Measurements from ENCODE around the gene PBX4. TPM values are rescaled to one million over a fixed set of nuclear protein-coding genes. Genes with fewer than 3 reads are reported as not detected.

Gene PBX4
- total RNA-seq, 1 donor from 2014 or later = 0.93 TPM

DNA sequence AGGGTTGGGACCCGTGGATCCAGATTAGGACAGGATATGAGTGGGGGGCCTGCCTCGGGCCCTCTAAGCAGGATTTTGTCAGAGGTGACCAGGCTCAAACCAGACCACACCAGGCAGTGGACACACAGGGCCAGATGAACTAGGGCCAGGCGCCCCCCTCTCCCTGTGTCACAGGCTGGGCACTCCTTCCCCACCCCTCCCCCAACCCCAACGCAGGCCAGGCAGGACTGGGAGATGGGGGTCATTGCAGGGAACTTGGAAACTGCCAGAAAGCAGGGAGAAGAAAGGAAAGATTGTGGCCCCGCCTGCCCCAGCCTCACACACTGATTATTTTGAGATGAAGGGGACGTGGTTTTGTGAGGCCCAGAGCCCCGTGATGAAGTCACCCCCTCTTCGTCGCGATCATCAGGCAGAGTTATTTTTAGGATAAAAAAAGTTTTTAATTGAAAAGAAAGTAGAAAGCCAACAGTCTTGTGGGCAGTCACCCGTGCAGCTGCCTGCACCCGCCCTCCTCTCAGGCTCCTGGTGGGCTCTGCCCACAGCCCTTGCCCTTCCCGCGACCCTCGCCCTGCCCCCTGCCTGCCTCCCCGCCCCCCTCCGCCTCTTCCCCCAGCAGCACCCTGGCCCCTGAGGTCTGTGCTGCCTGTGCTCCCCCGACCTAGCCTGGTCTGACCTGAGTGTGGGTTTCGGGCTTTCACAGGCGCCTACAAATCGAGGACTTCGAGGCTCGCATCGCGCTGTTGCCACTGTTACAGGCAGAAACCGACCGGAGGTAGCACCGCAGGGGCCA, 91.7 kb downstream of the PBX4 start:
- DNase-seq (ENCODE audit: low read depth) = no peak
- Histone ChIP-seq H3K4me2 (ENCODE audit: low read length) (no peak overlapping the region), H3K27ac (ENCODE audit: low read depth, low read length) (no peak overlapping the region), H3K4me3 (ENCODE audit: insufficient read depth, low read depth, low read length) (no peak overlapping the region), H3K27me3 (ENCODE audit: insufficient read depth, low read length) (no peaks in the 10 kb centered on the region), H2AFZ (ENCODE audit: low read depth, low read length) (no peak overlapping the region), H3K9ac (ENCODE audit: low read length) (no peak overlapping the region), H3K79me2 (ENCODE audit: insufficient read depth, low read length) (peaks cover 36% of the 10 kb centered on the region), H3K9me3 (ENCODE audit: insufficient read depth, low read depth, low read length) (no peaks in the 10 kb centered on the region), H4K20me1 (ENCODE audit: insufficient read depth, low read length) (peaks cover 72% of the 10 kb centered on the region), H3K36me3 (ENCODE audit: insufficient read depth, low read length) (peaks cover 3% of the 10 kb centered on the region), H3K4me1 (ENCODE audit: insufficient read depth, low read length) (no peaks in the 10 kb centered on the region)
- FAIRE-seq = no peak
- Mint-ChIP-seq H3K9me3 (ENCODE audit: unreplicated experiment) (no peaks in the 10 kb centered on the region), H3K27ac (ENCODE audit: unreplicated experiment) (no peak overlapping the region), H3K4me3 (ENCODE audit: unreplicated experiment) (no peak overlapping the region), H3K36me3 (ENCODE audit: low read depth, unreplicated experiment) (peaks cover 5% of the 10 kb centered on the region), H3K27me3 (ENCODE audit: low read depth, unreplicated experiment) (no peaks in the 10 kb centered on the region), H3K4me1 (ENCODE audit: low read depth, unreplicated experiment) (peaks cover 13% of the 10 kb centered on the region)
- no peak for TF ChIP-seq EZH2 (IDR thresholded peaks at IDR 0.05; ENCODE audit: insufficient read depth, low read length)
- TF ChIP-seq, protein P1, sequence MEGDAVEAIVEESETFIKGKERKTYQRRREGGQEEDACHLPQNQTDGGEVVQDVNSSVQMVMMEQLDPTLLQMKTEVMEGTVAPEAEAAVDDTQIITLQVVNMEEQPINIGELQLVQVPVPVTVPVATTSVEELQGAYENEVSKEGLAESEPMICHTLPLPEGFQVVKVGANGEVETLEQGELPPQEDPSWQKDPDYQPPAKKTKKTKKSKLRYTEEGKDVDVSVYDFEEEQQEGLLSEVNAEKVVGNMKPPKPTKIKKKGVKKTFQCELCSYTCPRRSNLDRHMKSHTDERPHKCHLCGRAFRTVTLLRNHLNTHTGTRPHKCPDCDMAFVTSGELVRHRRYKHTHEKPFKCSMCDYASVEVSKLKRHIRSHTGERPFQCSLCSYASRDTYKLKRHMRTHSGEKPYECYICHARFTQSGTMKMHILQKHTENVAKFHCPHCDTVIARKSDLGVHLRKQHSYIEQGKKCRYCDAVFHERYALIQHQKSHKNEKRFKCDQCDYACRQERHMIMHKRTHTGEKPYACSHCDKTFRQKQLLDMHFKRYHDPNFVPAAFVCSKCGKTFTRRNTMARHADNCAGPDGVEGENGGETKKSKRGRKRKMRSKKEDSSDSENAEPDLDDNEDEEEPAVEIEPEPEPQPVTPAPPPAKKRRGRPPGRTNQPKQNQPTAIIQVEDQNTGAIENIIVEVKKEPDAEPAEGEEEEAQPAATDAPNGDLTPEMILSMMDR (IDR thresholded peaks at IDR 0.05; ENCODE audit: insufficient read depth, low read depth, low read length) = no peak

DNA sequence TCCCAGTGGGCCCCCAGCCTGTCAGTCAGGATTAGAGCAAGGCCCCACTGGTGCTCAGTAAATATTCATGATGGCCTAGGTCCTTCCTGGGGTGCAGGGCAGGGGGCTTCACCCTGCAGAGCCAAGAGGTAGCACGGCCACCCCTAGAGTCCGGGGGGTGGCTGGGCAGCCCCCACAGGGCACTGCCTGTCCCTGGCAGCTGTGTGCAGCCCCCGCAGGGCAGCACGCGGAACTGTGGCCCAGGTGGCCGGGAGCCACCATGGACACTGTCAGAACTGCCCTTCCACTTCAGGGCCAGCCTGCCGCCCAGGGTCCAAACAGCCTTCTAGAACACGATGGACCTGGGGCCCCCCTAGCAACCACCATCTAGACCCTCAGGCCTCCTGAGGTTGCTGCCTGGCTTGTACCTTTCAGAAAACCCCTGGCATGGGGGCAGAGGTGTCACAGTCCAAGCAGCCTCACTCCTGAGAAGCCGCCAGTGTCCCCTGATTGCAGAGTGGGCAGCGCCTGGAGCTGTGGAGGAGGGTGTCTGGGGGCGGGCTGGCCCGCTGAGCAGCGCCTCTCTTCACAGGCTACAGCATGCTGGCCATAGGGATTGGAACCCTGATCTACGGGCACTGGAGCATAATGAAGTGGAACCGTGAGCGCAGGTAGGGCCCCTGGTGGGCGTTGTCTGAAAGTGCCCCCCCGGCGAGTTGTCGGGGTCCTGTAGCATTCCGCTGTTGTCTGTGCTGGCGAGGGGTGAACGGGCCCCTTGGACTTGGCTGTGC, 92.7 kb downstream of the PBX4 start:
- no peak overlapping the region for H3K4me3 ChIP-seq (ENCODE audit: insufficient read depth, low read depth, low read length)
- TF ChIP-seq, protein P1 (IDR thresholded peaks at IDR 0.05; ENCODE audit: insufficient read depth, low read depth, low read length) = no peak
- no peak for TF ChIP-seq EZH2 (IDR thresholded peaks at IDR 0.05; ENCODE audit: insufficient read depth, low read length)
- Mint-ChIP-seq H3K4me3 (ENCODE audit: unreplicated experiment) (no peak overlapping the region), H3K9me3 (ENCODE audit: unreplicated experiment) (no peaks in the 10 kb centered on the region), H3K4me1 (ENCODE audit: low read depth, unreplicated experiment) (peaks cover 10% of the 10 kb centered on the region), H3K27me3 (ENCODE audit: low read depth, unreplicated experiment) (no peaks in the 10 kb centered on the region), H3K27ac (ENCODE audit: unreplicated experiment) (no peak overlapping the region), H3K36me3 (ENCODE audit: low read depth, unreplicated experiment) (peaks cover 5% of the 10 kb centered on the region)
- H3K4me1 ChIP-seq (ENCODE audit: insufficient read depth, low read length) = no peaks in the 10 kb centered on the region
- no peak overlapping the region for H3K9ac ChIP-seq (ENCODE audit: low read length)
- H3K27ac ChIP-seq (ENCODE audit: low read depth, low read length) = no peak overlapping the region
- H3K9me3 ChIP-seq (ENCODE audit: insufficient read depth, low read depth, low read length) = no peaks in the 10 kb centered on the region
- no peak overlapping the region for H3K4me2 ChIP-seq (ENCODE audit: low read length)
- peaks cover 73% of the 10 kb centered on the region for H4K20me1 ChIP-seq (ENCODE audit: insufficient read depth, low read length)
- FAIRE-seq (no peak), DNase-seq (ENCODE audit: low read depth) (no peak)
- H2AFZ ChIP-seq (ENCODE audit: low read depth, low read length) = no peak overlapping the region
- H3K36me3 ChIP-seq (ENCODE audit: insufficient read depth, low read length) = peaks cover 3% of the 10 kb centered on the region
- peaks cover 45% of the 10 kb centered on the region for H3K79me2 ChIP-seq (ENCODE audit: insufficient read depth, low read length)
- H3K27me3 ChIP-seq (ENCODE audit: insufficient read depth, low read length) = no peaks in the 10 kb centered on the region

All from astrocyte (in vitro differentiated cells and primary cell).